Pons (tissue), 1 donor: Measurements from ENCODE around the gene PLB1.
"Not testable (repeated sequence)": the region's sequence is repeated elsewhere in the genome, so short reads cannot be mapped to it uniquely, and the experiment has no call there.

Source experiments
- DNase-seq: peaks from one replicate; pipeline ENCODE4 v3.0.0-alpha.2; 2016; ENCODE audit warnings: low spot score

The PLB1 gene

DNA sequence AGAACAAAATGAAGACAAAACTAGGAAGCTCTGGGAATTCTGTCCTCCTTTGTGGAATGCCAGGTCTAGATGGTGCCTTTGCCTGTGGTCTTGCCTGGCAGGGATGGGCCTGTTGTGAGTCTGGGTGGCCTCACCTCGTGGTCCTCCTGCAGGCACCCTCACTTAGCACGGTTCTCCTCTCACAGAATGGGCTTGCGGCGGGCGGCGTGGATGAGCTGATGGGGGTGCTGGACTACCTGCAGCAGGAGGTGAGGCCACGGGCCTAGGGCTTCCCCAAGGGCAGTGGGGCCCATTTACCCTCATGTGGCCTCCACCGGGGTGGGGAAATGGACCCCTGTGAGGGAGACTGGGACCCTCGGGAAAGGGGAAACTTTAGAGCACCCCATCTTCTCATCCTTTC is 42.3 kb downstream of the PLB1 start:
- no peak for DNase-seq

DNA sequence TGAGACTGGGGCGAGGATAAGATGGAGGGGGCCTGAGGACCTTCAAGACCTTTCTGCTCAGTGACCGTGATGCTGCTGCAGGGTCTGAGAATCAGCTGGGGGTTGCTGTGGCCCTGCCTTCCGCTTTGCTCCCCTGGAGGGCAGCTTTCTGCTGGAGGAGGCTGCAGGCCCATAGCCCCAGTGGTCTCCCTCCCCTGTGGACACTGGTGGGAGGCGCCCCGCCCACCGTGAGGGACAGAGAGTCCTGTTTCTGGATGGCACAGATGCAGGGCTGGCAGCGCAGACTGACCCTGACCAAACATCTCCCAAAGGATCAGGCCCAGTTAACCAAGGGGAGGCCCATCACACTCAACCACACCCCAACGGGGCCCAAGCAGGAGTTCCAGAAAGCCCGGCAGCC is 42.8 kb downstream of the PLB1 start:
- DNase-seq: no peak

DNA sequence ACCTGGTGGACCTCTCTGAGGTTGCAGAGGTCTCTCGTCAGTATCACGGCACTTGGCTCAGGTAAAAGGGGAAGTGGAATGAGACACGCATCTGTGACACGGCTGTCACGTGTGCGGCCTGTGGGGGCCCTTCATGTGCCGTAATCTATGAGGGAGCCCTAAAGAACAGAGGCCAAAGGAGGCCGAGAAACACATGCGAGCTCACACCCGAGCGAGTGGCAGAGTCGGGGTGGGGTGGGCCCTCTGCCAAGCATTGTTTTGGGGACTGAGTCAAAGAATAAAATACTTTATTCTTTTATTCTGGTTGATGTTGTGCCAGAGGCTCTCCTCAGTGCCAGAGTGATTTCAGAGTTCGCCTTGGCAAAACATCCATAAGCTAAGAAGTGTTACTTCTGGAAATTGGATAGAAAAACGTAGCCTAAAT is 43.3 kb downstream of the PLB1 start:
- DNase-seq: peak; percentile 67

DNA sequence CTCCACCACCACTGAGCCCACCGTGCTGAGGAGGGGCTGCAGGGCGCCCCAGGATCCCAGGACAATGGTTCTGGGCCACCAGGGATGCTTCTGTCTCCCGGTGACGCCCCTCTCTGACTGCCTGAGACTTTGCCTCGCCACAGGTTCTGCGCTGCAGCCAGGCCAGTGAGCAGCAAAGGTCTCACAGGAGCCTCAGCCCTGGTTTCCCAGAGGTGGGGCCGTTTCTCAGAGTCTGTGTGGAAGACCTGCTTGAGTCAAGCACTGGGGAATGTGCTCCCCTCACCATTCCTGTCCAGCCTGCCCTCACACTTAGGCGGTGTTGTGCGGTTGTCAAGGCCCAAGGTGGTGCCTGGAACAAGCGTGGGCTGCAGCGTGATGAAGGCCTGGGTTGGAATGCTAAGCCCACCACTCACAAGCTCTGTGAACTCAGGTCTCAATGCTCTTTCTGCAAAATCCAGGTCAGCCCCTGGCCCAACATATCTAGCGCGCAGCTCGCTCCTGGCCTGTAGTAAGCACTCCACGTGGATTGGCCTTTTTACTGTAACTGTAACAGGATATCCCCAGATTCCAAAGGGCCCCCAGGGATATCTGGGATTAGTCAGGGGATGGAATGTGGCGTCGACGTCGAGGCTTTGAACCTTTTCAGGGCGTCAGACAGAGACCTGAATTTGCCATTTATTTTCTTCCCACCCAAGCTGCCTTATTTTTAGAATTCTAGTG is 47.6 kb downstream of the PLB1 start:
- no peak for DNase-seq

DNA sequence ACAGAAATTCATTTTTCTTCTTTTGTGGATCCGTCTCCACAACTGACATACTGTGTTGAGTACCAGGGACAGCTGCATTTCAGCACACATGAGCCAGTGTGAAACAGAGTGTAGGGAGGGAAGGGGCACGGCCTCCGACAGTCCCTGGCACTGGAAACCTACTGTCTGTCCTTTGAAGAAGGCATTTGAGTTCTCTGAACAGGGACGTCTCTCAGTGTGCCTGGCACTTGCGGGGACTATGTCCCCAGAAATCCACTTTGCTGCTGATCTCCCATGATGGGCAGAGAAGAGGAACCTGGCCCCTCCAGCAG is 48.1 kb downstream of the PLB1 start:
- no peak for DNase-seq

DNA sequence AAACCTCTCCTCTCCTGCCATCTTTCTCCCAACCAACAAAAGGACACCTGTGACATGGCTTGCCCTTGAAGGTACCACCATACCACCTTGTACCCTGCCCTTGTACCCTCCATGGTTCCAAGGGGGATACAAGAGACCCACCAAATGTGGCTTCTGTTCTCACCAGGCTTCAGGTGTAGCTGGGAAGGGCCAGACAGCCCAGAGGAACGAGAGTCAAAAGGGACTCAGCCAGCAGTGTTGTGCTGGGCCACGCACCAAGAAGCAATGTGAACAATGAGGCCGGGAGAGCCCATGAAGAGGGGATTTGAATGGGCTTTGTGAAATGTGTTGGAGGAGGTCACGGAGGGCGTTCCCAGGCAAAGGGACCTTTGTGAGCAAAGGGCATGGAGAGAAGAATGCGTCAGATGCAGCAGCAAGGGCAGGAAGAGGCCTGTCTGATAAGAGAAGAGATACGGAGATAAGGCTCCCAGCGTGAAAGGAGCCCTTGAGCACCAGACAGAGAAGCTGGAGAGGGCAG is 48.6 kb downstream of the PLB1 start:
- no peak for DNase-seq

DNA sequence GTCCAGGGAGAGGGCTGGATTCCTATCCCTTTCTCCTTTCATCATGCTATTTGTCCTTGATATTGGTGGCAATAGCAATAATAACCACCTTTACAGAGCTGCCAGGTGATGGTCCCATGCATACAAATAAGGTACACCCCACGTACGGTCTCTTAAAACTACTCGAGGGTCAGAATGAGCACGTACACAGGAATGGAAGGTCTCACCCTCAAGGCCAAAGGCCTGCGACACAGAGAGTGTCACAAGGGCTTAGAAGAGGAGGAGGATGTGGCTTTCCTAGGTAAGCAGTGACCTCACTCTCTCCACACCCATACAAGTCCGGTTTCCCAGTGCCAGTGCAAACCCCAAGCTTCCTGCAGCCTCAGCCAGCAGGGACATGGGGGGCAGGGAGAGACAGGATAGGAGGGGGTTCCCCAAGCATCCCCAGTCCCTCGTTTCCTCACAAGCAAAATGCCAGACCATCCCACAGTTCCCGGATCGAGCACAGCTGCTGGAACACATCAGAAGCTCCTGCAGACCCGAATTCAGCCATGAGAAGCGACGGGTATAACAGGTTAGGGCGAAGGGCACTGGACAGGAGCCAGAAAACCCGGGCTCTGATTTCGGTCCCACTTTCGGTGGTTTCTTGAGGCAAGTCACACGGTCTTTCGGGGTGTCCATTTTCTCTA is 49.2 kb downstream of the PLB1 start:
- DNase-seq: no peak

DNA sequence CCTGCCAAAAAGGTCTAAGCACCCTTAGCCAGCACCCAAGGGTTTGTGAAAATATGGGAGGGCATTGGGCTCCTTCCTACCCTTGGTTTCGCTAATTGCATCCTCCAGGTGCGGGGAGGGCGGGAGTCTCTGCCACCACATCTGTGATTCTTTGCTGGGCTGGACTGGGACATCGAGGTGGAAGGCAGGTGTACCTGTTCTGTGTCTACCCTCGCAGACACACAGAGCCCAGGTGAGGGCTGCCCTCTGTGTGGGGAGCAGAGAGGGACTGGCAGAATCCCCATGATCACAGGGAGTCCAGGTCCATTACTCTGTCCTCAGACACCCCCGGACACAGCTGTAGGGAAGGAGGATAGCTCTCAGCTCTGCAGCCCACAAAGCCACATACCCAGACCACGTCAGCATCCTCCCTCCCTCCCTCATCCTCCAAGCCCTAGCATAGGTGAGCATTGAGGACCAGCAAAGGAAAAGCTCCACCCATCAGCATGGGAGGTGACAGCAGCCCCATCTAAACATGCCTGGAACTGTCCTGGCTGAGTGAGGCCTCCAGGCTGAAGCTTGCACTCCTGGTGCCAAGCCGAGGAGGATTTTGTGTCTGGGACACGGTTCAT is 49.8 kb downstream of the PLB1 start:
- no peak for DNase-seq

DNA sequence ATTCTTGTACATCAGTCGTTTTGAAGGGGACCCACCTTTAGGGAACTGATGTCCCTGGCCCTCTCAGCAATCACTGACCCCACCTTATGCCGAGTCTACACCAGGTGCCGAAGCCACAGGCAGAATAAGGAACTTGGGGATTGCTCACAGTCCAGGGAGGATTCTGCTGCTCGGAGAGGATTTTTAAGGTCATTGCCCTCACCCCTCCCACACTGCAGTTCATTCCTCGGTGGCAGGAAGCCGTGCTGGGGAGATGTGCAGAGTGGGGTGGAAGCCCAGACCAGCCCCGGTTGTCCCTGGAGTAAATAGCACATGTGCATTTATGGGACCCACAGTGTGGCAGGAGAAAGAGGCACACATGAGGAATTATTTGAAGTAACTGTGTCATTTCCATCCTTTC is 50.4 kb downstream of the PLB1 start:
- no peak for DNase-seq

DNA sequence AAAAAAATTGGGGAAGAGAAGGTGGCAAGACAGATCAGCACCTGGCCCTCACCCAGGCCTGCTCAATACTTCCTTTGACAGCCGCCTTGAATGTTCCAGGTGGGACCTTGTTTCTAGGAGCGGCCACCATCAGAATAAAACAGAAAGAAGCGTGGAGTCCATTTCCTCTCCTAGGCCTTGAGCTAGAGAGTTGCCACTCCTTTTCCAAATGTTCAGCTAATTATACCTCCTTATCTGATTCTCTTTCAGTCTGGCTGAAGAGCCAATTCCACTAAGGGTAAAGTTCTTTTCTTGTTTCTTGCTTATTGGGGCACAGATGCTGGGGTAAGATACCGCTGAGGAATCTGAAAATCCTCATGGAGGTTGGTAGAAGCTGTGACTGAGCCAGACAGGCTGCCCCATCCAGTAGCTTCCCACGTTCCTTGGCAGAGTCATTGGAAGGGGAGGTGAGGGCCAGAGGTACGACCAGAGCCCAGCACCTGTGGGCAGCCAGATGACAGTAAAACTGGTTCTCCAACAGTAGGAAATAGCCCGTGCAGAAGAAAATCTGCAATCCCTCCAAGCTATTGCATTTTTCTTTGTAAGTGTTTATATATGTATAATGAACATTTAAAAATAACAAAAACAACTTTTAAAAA is 51.5 kb downstream of the PLB1 start:
- no peak for DNase-seq

DNA sequence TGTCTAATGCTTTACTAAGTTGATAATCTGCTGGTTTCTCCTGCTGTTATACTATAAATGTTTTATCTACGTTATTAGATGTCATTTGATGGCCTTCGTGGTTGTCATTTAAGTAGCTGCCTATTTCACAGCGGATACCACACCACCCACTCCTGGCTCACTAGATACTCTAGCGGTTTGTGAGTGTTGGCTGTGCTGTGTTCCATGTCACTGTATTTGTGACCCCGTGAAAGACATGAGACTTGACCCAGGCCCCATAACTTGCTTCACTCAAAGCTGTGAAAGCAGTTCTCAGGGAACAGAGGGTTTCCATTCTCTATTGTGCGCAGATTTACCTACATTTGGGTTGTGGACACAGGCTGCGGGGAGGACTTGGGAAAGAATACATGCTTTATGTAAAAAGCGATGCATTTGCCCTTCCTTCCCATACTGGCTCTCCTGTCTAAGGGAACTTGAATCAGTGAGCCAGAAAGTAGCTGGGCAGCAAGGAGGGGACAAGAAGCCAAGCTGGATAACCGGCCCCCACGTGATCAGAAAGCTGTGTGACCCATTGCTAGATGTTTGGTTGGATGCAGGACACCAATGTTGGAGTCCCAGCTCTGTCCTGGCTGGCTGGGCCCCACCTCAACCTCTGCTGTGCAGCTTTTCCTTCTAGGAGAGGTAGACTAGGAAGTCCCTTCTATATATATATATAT is 52.2 kb downstream of the PLB1 start:
- DNase-seq: no peak

DNA sequence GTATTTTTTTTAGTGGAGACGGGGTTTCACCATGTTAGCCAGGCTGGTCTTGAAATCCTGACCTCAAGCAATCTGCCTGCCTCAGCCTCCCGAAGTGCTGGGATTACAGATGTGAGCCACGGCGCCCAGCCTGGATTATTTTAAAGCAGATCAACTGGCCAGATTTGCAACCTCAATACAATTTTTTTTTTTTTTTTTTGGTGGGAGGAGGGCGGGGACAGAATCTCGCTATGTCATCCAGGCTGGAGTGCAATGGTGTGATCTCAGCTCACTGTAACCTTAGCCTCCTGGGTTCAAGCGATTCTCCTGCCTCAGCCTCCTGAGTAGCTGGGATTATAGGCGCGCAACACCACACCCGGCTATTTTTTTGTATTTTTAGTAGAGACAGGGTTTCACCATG is 54.5 kb downstream of the PLB1 start:
- DNase-seq: not testable (repeated sequence)

DNA sequence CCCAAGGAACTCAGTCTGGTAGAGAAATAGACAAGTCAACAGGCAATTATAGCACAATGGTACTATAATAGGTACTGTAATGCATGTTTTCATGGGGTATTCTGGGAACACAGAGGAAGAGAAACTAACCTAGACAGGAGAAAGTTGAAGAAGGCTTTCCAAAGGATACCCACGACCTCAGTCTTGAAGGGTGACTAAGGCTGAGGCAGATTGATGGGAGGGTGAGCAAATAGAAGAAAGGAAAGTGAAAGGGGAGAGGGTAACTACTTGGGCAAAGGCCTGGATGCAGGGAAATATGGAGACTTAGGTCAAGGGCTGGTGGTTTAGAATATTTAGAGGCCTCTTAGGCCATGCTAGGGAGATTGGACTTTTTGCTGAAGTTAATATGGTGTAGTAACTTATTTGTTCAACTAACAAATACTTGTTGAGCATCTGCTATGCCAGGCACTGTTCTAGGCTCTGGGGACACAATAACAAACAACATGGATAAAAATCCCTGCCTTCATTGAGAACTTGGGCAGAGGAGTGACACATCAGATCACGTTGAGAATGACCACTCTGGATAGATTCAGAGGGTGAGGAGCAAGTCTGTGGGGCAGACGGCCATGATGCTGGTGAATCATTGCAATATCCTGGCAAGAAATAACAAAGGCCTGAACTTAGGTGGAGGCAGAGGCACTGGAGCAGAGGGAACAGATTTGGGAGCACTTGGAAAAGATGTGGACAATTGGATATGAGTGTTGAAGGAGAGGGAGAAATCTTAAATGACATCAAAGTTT is 56.4 kb downstream of the PLB1 start:
- no peak for DNase-seq

DNA sequence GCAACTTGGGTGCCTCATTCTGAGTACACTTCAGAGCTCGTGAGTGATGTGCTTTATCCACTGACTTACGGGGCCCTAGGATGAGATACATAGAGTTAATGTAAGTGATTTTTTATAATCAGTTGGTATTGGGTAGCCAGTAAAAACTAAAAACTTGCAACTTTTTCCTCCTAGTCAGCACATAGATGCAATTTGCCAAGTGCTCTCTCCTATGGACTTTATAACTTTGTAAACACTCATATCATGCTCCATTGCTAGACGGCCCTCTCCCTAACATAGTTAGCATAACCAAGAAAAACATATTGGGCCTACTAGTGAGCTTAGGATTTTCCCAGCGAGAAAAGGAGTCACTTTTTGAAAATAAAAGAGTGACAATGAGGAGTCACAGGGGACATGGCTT is 60.4 kb downstream of the PLB1 start:
- no peak for DNase-seq

DNA sequence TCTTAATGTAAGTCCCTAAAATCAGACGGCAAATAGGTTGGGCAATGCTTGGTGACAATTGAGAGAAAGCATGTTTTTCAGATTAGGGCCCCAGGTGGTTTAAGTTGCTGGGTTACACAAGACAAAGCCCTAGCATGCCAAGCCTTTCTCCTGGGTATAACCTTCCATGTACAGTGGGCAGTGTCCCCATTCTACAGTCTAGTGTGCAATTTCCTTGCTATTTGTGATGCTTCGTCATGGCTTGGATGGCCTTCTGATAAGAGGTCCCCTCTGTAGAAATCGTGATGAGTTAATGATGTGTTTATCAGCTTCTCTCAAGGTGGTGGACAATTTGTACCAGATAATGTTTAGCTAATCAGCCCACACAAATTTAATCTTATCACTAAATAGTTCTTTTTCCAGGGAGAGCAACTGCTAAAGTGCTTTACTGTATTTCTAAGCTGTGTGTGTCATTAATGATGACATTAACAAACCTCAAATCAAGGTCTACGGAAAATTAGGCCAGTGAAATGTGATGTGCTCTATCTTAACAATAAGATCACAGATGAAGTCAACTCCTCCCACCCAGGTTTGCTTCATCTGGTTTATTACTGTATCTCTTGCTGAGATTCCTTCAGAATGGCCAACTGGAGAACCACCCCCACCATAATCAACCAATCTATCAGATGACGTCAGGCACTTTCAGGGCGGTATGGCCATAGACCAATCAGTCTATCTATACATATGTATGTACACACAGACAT is 61.7 kb downstream of the PLB1 start:
- no peak for DNase-seq

DNA sequence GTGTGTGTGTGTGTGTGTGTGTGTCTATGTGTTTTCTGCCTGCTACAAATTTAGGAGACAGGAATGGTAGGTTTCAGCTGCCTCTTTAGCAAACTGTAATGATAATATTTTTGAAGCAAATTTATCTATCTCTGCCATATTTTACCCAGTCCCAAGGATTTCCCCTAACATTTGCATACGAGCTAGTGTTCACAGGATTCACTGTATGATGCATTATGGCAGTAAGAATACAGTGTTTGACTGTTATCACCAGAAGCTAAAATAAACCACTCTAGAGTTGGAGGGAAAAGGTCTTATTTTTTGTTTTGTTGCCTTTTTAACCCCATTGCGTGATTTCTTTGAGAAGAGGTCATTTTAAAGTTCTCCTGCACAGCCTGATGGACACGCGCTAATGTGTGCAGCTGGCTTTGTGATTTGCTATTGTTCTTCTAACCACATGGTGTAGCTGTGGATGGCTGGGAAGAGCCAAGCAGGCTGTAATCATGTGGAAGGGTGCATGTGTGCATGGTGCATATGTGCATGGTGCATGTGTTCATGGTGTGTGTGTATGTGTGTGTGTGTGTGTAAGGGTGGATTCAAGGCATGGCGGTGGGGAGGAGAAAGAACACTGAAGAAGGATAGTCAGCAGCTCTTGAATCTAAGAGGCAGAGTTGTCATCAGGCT is 62.4 kb downstream of the PLB1 start:
- peak; percentile 51 for DNase-seq

DNA sequence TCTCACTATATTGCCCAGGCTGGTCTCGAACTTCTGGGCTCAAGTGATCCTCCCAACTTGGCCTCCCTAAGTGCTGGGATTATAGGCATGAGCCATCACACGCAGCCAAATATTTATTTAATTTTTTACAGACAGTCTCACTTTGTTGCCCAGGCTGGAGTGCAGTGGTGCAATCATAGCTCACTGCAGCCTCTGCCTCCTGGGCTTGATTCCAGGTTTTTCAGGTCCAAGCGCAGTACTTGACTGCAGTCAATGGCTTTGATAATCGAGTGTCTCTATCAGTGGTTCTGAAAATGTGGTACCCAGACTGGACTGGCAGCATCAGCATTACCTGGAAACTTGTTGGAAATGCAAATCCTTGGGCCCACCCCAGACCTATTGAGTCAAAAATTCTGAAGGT is 63.1 kb downstream of the PLB1 start:
- no peak for DNase-seq

DNA sequence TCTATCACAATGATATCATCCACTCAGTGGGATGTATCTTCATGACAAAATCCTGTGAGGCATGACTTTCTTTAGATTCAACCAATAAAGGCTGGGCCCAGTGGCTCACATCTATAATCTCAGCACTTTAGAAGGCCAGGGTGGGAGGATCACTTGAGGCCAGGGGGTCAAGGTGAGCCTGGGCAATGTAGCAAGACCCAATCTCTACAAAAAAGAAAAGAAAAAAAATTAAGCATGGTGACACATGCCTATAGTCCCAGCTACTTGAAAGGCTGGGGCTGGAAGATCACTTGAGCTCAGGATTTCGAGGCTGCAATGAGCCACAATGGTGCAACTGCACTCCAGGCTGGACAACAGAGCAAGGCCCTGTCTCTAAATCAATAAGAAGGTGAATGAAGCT is 68.0 kb downstream of the PLB1 start:
- no peak for DNase-seq

DNA sequence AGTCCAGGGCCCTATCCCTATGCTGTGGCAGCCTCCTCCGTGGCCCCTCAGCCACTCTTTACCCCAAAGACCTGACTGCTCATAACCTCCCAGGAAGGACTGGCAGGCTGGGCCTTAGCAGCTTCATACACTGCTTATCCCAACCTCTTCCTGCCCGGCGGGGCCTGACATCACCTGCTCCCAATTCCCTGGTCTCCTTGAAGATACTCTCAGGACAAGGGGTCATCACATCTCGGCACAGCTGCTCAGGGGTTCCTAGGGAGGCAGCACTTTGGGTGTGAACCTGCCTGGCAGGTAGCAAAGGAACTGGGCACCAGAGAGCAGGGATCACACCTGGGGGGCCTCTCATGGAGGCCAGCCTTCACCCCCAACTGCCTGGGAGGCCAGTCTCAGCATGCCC is 68.5 kb downstream of the PLB1 start:
- DNase-seq: no peak

DNA sequence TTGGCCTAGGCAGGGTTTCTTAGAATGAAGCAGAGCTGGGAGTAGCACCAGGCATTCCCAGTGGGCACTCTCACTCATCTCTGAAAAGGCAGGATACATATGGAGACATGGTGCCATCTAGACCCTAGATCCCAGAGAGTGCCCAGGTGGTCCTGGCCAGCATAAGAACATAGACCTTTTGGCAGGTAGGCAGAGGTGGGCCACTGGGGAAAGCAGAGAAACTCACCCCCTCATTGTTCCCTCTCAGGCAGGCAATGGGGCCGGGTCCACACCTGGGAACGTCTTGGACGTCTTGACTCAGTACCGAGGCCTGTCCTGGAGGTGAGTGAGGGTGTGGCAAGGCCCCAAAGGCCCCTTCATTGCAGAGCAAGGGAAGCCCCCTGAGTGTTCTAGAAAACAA is 69.2 kb downstream of the PLB1 start:
- DNase-seq: no peak
